Bronchial epithelial cell (primary cell): ENCODE results near the gene WNT8A. TPM values are rescaled to one million over a fixed set of nuclear protein-coding genes. Genes with fewer than 3 reads are reported as not detected.
A peak's percentile ranks its signal among the peaks of the same experiment; 100 is the strongest.
"Not testable (repeated sequence)": the region's sequence is repeated elsewhere in the genome, so short reads cannot be mapped to it uniquely, and the experiment has no call there.

Source experiments
- DNase-seq: peaks from one replicate; pipeline ENCODE4 v3.0.0-alpha.2; 2010; ENCODE audit warnings: low read depth
- FAIRE-seq: peaks from 2 replicates; lab custom pipeline; 2011; peaks lifted over from hg19 to GRCh38; lab: Jason Lieb, UNC
- H3K27me3 ChIP-seq: 2 replicates; pipeline ENCODE4 v1.5.1; 2011; ENCODE audit warnings: low read length; ENCODE audit not compliant: control insufficient read depth, insufficient read depth
- H3K36me3 ChIP-seq: 2 replicates; pipeline ENCODE4 v1.5.1; 2011; ENCODE audit warnings: low read length; ENCODE audit not compliant: control insufficient read depth, insufficient read depth
- H3K4me3 ChIP-seq: 2 replicates; pipeline ENCODE4 v1.5.1; 2011; ENCODE audit warnings: mild to moderate bottlenecking, low read depth, low read length, control low read depth
- CTCF ChIP-seq: IDR thresholded peaks from 2 replicates; pipeline ENCODE4 v1.5.1; 2011; ENCODE audit warnings: mild to moderate bottlenecking, moderate library complexity, low read length, control low read depth, inconsistent platforms; ENCODE audit not compliant: insufficient read depth, severe bottlenecking
- total RNA-seq: library from RNA; depleted of rRNA; stranded (reverse); fragments of >200 nt; gene quantifications from 2 replicates; pipeline ENCODE4 v1.2.1, GENCODE V29; 2014

The WNT8A gene
- total RNA-seq, result not detected in 2 replicates

GRCh38 chr5:138083702-138084101 is at the start of gene WNT8A:
Gene WNT8A (plus strand): TSS chr5:138084033. CDS start chr5:138084128, 95 bp downstream.
- no peak for TF ChIP-seq CTCF
- DNase-seq (no peak), FAIRE-seq (no peak)
- Histone ChIP-seq H3K4me3 (no peak within 1 kb of the TSS), H3K27me3 (no peaks in the 10 kb centered on the region), H3K36me3 (no peaks in the 10 kb centered on the region)

GRCh38 chr5:138035605-138036537 is 48.0 kb upstream of the WNT8A start:
- Histone ChIP-seq H3K36me3 (no peaks in the 10 kb centered on the region), H3K27me3 (no peaks in the 10 kb centered on the region), H3K4me3 (no peak overlapping the region)
- DNase-seq, result peak; percentile 84
- no peak for FAIRE-seq
- TF ChIP-seq CTCF, result peak; percentile 76

GRCh38 chr5:138037271-138037670 is 46.6 kb upstream of the WNT8A start:
- FAIRE-seq (no peak), DNase-seq (no peak)
- H3K4me3 ChIP-seq, result no peak overlapping the region
- TF ChIP-seq CTCF, result no peak
- no peaks in the 10 kb centered on the region for H3K27me3 ChIP-seq
- no peaks in the 10 kb centered on the region for H3K36me3 ChIP-seq

GRCh38 chr5:138037907-138038633 is 45.8 kb upstream of the WNT8A start:
- no peaks in the 10 kb centered on the region for H3K27me3 ChIP-seq
- no peak for TF ChIP-seq CTCF
- H3K36me3 ChIP-seq, result no peaks in the 10 kb centered on the region
- DNase-seq (no peak), FAIRE-seq (no peak)
- H3K4me3 ChIP-seq, result no peak overlapping the region

- FAIRE-seq (no peak), DNase-seq (no peak)
- H3K4me3 ChIP-seq, result no peak overlapping the region
- H3K36me3 ChIP-seq, result no peaks in the 10 kb centered on the region
- H3K27me3 ChIP-seq, result no peaks in the 10 kb centered on the region
- TF ChIP-seq CTCF, result no peak
Observed at GRCh38 chr5:138038826-138039225, 45.0 kb upstream of the WNT8A start.

- H3K27me3 ChIP-seq, H3K36me3 ChIP-seq, FAIRE-seq, DNase-seq, H3K4me3 ChIP-seq: not testable (repeated sequence)
Observed at GRCh38 chr5:138045283-138045682, 38.5 kb upstream of the WNT8A start.
